ENCODE measurements around the gene C5.

C5 gene

DNA sequence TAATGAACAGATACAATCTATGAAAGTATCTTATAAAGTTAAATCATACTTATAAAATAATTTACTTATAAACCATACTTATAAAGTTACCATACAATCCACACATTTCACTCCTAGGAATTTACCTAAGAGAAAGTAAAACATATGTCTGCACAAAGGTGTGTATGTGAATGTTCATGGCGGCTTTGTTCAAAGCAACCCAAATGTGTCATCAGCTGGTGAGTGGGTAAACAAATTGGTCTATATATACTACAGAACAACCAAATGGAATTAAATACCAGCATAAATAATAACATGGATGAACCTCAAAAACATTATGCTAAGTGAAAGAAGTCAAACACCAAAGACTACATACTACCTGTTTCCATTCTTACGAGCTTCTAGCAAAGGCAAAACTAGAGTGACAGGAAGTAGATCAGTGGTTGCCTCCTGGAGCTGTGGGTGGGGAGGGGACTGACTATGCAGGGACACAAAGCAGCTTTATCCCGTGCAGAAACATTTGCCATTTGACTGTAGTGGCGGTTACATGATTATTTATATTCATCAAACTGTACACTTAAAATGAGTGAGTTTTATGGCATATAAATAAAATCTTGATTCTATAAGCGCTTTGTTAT lies 134.1 kb downstream of the C5 start:
- Histone ChIP-seq H3K9ac (no peak overlapping the region), H3K4me2 (no peak overlapping the region), H4K20me1 (ENCODE audit: insufficient read depth) (no peaks in the 10 kb centered on the region), H2AFZ (ENCODE audit: low read depth) (no peak overlapping the region), H3K36me3 (ENCODE audit: insufficient read depth) (no peaks in the 10 kb centered on the region), H3K27me3 (ENCODE audit: insufficient read depth, low read depth) (no peaks in the 10 kb centered on the region), H3K27ac (no peak overlapping the region), H3K79me2 (ENCODE audit: insufficient read depth, low read depth) (no peaks in the 10 kb centered on the region), H3K4me1 (ENCODE audit: low read depth, poor library complexity, severe bottlenecking) (peaks cover 9% of the 10 kb centered on the region), H3K4me3 (IDR thresholded peaks at IDR 0.05; ENCODE audit: insufficient read depth, low read depth, low read length) (no peak overlapping the region)
- TF ChIP-seq, protein P1, sequence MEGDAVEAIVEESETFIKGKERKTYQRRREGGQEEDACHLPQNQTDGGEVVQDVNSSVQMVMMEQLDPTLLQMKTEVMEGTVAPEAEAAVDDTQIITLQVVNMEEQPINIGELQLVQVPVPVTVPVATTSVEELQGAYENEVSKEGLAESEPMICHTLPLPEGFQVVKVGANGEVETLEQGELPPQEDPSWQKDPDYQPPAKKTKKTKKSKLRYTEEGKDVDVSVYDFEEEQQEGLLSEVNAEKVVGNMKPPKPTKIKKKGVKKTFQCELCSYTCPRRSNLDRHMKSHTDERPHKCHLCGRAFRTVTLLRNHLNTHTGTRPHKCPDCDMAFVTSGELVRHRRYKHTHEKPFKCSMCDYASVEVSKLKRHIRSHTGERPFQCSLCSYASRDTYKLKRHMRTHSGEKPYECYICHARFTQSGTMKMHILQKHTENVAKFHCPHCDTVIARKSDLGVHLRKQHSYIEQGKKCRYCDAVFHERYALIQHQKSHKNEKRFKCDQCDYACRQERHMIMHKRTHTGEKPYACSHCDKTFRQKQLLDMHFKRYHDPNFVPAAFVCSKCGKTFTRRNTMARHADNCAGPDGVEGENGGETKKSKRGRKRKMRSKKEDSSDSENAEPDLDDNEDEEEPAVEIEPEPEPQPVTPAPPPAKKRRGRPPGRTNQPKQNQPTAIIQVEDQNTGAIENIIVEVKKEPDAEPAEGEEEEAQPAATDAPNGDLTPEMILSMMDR (conservative IDR thresholded peaks at IDR 0.05; ENCODE audit: low read depth, low read length) = no peak

DNA sequence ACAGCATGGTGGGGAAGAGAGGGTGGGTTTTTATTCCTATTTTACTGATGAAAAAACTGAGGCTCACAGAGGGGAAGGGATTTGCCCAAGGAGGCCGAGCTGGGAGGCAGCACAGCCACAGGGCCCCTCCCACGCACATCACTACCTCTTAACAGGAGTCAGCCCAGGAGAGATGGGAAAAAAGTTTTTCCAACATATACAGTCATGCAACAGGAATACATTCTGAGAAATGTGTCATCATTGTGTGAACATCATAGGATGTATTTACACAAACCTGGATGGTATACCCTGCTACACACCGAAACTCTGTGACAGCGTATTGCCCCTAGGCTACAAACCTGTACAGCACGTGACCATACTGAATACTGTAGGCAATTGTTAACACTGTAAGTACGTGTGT lies 135.1 kb downstream of the C5 start:
- no peak overlapping the region for H3K9ac ChIP-seq
- H3K36me3 ChIP-seq (ENCODE audit: insufficient read depth) = no peaks in the 10 kb centered on the region
- no peak overlapping the region for H3K27ac ChIP-seq
- TF ChIP-seq, protein P1 (conservative IDR thresholded peaks at IDR 0.05; ENCODE audit: low read depth, low read length) = no peak
- H3K27me3 ChIP-seq (ENCODE audit: insufficient read depth, low read depth) = no peaks in the 10 kb centered on the region
- no peaks in the 10 kb centered on the region for H4K20me1 ChIP-seq (ENCODE audit: insufficient read depth)
- no peaks in the 10 kb centered on the region for H3K4me1 ChIP-seq (ENCODE audit: low read depth, poor library complexity, severe bottlenecking)
- H3K4me3 ChIP-seq (IDR thresholded peaks at IDR 0.05; ENCODE audit: insufficient read depth, low read depth, low read length) = no peak overlapping the region
- no peaks in the 10 kb centered on the region for H3K79me2 ChIP-seq (ENCODE audit: insufficient read depth, low read depth)
- H2AFZ ChIP-seq (ENCODE audit: low read depth) = no peak overlapping the region
- H3K4me2 ChIP-seq = no peak overlapping the region

DNA sequence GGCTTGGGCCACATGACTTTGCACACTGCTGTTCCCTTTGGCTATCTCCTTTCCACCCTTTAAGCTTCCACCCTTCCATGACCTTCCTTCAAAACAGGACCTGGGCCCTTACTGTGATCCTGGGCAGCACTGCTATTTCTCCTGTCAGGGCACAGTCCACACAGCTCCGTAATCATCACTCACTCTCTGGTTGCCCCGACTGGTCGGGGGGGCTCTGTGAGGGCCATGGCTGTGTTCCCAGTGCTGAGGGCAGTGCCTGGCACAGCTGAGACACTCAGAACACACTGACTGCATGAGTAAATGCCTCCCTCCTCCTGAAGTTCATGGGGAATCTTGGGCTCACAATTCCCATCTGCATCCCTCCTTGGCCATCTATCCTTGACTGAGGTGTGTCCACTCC lies 135.7 kb downstream of the C5 start:
- Histone ChIP-seq H3K27me3 (ENCODE audit: insufficient read depth, low read depth) (no peaks in the 10 kb centered on the region), H2AFZ (ENCODE audit: low read depth) (no peak overlapping the region), H3K27ac (no peak overlapping the region), H3K79me2 (ENCODE audit: insufficient read depth, low read depth) (no peaks in the 10 kb centered on the region), H4K20me1 (ENCODE audit: insufficient read depth) (no peaks in the 10 kb centered on the region), H3K9ac (no peak overlapping the region), H3K4me1 (ENCODE audit: low read depth, poor library complexity, severe bottlenecking) (no peaks in the 10 kb centered on the region), H3K4me2 (no peak overlapping the region), H3K36me3 (ENCODE audit: insufficient read depth) (no peaks in the 10 kb centered on the region), H3K4me3 (IDR thresholded peaks at IDR 0.05; ENCODE audit: insufficient read depth, low read depth, low read length) (no peak overlapping the region)
- TF ChIP-seq, protein P1 (conservative IDR thresholded peaks at IDR 0.05; ENCODE audit: low read depth, low read length) = no peak

DNA sequence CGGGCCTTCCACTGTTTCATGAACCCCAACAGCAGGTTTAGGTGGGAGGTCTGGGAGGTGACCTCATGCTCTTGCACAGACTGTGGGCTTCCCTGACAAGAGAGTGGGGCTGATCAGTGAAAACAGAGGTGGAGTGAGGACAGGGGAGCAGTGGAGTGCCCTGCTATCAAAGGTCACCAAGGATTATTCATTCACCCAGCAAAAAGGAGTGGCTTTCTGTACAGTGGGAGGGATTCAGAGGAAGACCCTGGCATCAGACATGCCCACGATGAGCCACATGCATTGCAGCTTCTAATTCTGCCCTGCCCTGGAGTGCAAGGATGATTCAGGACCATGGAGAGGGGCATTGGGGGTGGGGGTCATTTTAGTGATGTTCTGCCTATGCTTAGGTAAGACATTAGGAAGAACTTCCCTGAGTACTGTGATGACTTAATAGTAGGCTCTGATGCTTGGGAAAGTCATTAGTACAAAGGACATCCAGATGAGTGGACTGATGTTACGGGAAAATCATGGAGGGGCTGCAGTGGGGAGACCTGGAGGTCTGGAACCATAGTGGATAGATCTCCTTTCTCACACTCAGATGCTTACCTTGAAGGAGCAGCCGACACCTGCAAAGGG lies 136.3 kb downstream of the C5 start:
- H3K27me3 ChIP-seq (ENCODE audit: insufficient read depth, low read depth) = no peaks in the 10 kb centered on the region
- no peaks in the 10 kb centered on the region for H4K20me1 ChIP-seq (ENCODE audit: insufficient read depth)
- no peak overlapping the region for H3K27ac ChIP-seq
- H3K79me2 ChIP-seq (ENCODE audit: insufficient read depth, low read depth) = no peaks in the 10 kb centered on the region
- no peaks in the 10 kb centered on the region for H3K4me1 ChIP-seq (ENCODE audit: low read depth, poor library complexity, severe bottlenecking)
- H2AFZ ChIP-seq (ENCODE audit: low read depth) = no peak overlapping the region
- no peak overlapping the region for H3K4me2 ChIP-seq
- H3K9ac ChIP-seq = no peak overlapping the region
- TF ChIP-seq, protein P1 (conservative IDR thresholded peaks at IDR 0.05; ENCODE audit: low read depth, low read length) = no peak
- H3K4me3 ChIP-seq (IDR thresholded peaks at IDR 0.05; ENCODE audit: insufficient read depth, low read depth, low read length) = no peak overlapping the region
- no peaks in the 10 kb centered on the region for H3K36me3 ChIP-seq (ENCODE audit: insufficient read depth)

All from KMS-11 (cell line).